ENCODE measurements around the gene ARHGEF3.

The ARHGEF3 gene

GRCh38 chr3:56822501-56822900 is 20.8 kb upstream of the ARHGEF3 start:
- no peak for FAIRE-seq

- FAIRE-seq = no peak
Measured at GRCh38 chr3:56819016-56819809, 17.5 kb upstream of the ARHGEF3 start.

- FAIRE-seq = no peak
Measured at GRCh38 chr3:56818156-56818985, 16.6 kb upstream of the ARHGEF3 start.

GRCh38 chr3:56817646-56818045 is 15.9 kb upstream of the ARHGEF3 start:
- no peak for FAIRE-seq

- no peak for FAIRE-seq
Measured at GRCh38 chr3:56816061-56816460, 14.3 kb upstream of the ARHGEF3 start.

GRCh38 chr3:56815589-56815988 is 13.8 kb upstream of the ARHGEF3 start:
- no peak for FAIRE-seq

GRCh38 chr3:56813653-56813960 is 11.9 kb upstream of the ARHGEF3 start:
- no peak for FAIRE-seq

- FAIRE-seq = no peak
Measured at GRCh38 chr3:56812754-56813652, 11.3 kb upstream of the ARHGEF3 start.

- no peak for FAIRE-seq
Measured at GRCh38 chr3:56811546-56812202, 9.9 kb upstream of the ARHGEF3 start.

- FAIRE-seq = no peak
Measured at GRCh38 chr3:56810577-56811545, 9.1 kb upstream of the ARHGEF3 start.

GRCh38 chr3:56806407-56806806 is 4.7 kb upstream of the ARHGEF3 start:
- no peak for FAIRE-seq

GRCh38 chr3:56802790-56803189 is 1.0 kb upstream of the ARHGEF3 start:
- FAIRE-seq = no peak

GRCh38 chr3:56802378-56802745 is 613 bp upstream of the ARHGEF3 start:
- no peak for FAIRE-seq

- no peak for FAIRE-seq
Measured at GRCh38 chr3:56800832-56801661, 702 bp downstream of the ARHGEF3 start.

GRCh38 chr3:56800130-56800831 is 1.5 kb downstream of the ARHGEF3 start:
- no peak for FAIRE-seq

- FAIRE-seq = no peak
Measured at GRCh38 chr3:56799251-56799882, 2.4 kb downstream of the ARHGEF3 start.

- no peak for FAIRE-seq
Measured at GRCh38 chr3:56796996-56797395, 4.8 kb downstream of the ARHGEF3 start.

GRCh38 chr3:56796202-56796601 is 5.5 kb downstream of the ARHGEF3 start:
- FAIRE-seq = no peak

- no peak for FAIRE-seq
Measured at GRCh38 chr3:56795829-56796185, 5.9 kb downstream of the ARHGEF3 start.

Data from colon (tissue), 2 donors.